NCI-H2171 (cell line): ENCODE results near the gene PLEKHJ1.

Experiments used
- DNase-seq: peaks from one replicate; lab custom pipeline; 2025; lab: John Stamatoyannopoulos, UW

Gene PLEKHJ1

GRCh38 chr19:2249010-2249866 is 13.1 kb upstream of the PLEKHJ1 start, which contains the start of gene AMH:
TSS of gene AMH (plus strand) at chr19:2249323. CDS start at chr19:2249333, 10 bp downstream.
- DNase-seq, result no peak

- no peak for DNase-seq
Measured at GRCh38 chr19:2248136-2249009, 12.2 kb upstream of the PLEKHJ1 start.

GRCh38 chr19:2247433-2248101 is 11.4 kb upstream of the PLEKHJ1 start:
- DNase-seq, result no peak

- no peak for DNase-seq
Measured at GRCh38 chr19:2246801-2247361, 10.8 kb upstream of the PLEKHJ1 start.

GRCh38 chr19:2246014-2246620 is 10.0 kb upstream of the PLEKHJ1 start:
- DNase-seq, result no peak

- DNase-seq, result no peak
Measured at GRCh38 chr19:2245273-2245672, 9.1 kb upstream of the PLEKHJ1 start.

GRCh38 chr19:2244486-2244885 is 8.4 kb upstream of the PLEKHJ1 start:
- DNase-seq, result no peak

- DNase-seq, result no peak
Measured at GRCh38 chr19:2244125-2244411, 7.9 kb upstream of the PLEKHJ1 start.

GRCh38 chr19:2243274-2244124 is 7.4 kb upstream of the PLEKHJ1 start:
- DNase-seq, result no peak

GRCh38 chr19:2242816-2243215 is 6.7 kb upstream of the PLEKHJ1 start:
- DNase-seq, result no peak

- DNase-seq, result no peak
Measured at GRCh38 chr19:2242092-2242537, 6.0 kb upstream of the PLEKHJ1 start.

GRCh38 chr19:2240881-2241760 is 5.0 kb upstream of the PLEKHJ1 start:
- DNase-seq, result no peak

- no peak for DNase-seq
Measured at GRCh38 chr19:2239771-2240770, 3.9 kb upstream of the PLEKHJ1 start.

GRCh38 chr19:2239173-2239572 is 3.0 kb upstream of the PLEKHJ1 start:
- DNase-seq, result no peak

- no peak for DNase-seq
Measured at GRCh38 chr19:2237869-2238153, 1.7 kb upstream of the PLEKHJ1 start.

- no peak for DNase-seq
Measured at GRCh38 chr19:2237051-2237868, 1.1 kb upstream of the PLEKHJ1 start.

GRCh38 chr19:2236064-2236313 is 140 bp downstream of the PLEKHJ1 start:
- DNase-seq, result no peak

GRCh38 chr19:2235381-2236063 is 607 bp downstream of the PLEKHJ1 start:
- peak; percentile 48 for DNase-seq
